Panc1 (cell line): ENCODE results near the gene TMEM209. TPM values are rescaled to one million over a fixed set of nuclear protein-coding genes. Genes with fewer than 3 reads are reported as not detected.
"Not testable (repeated sequence)": the region's sequence is repeated elsewhere in the genome, so short reads cannot be mapped to it uniquely, and the experiment has no call there.

Experiments
- ATAC-seq: fragments of 200-7000 bp; cut with Tn5 transposase; 2 replicates; pipeline ENCODE4 v1.9.1; 2020; ENCODE audit warnings: mild to moderate bottlenecking, moderate library complexity
- BruUV-seq: library from RNA; stranded (reverse); fragments of 400-500 nt; replicated peaks from 2 replicates; lab custom pipeline; 2021; lab: Mats Ljungman, UMichigan
- CTCF ChIA-PET: fragments of 300-600 bp; sonication (Branson Sonifier 250); formaldehyde crosslinking; loops from one replicate; lab custom pipeline; 2022; ENCODE audit warnings: antibody characterized with exemption; lab: Charles Lee
- POLR2A ChIA-PET: fragments of 300-600 bp; sonication (Branson Sonifier 250); formaldehyde crosslinking; loops from one replicate; lab custom pipeline; 2022; ENCODE audit warnings: antibody characterized with exemption; lab: Charles Lee
- DNase-seq: peaks from one replicate; pipeline ENCODE4 v3.0.0-alpha.2; 2010; ENCODE audit warnings: low read depth, low spot score
- H3K27ac ChIP-seq: 2 replicates; pipeline ENCODE4 v1.5.1; 2011; ENCODE audit warnings: mild to moderate bottlenecking, low read length, inconsistent platforms
- H3K27me3 ChIP-seq: fragments of 200-500 bp; sonication (Bioruptor generic); 2 replicates; pipeline ENCODE4 v1.6.0; 2014; ENCODE audit warnings: low read length, inconsistent platforms; ENCODE audit not compliant: control insufficient read depth, insufficient read depth
- H3K36me3 ChIP-seq: fragments of 200-500 bp; sonication (Bioruptor generic); 2 replicates; pipeline ENCODE4 v1.5.1; 2014; ENCODE audit warnings: inconsistent platforms, mild to moderate bottlenecking, low read length, moderate library complexity; ENCODE audit not compliant: control insufficient read depth, insufficient read depth
- H3K4me1 ChIP-seq: 2 replicates; pipeline ENCODE4 v1.5.1; 2011; ENCODE audit warnings: inconsistent platforms, mild to moderate bottlenecking, low read length, moderate library complexity; ENCODE audit not compliant: control insufficient read depth, insufficient read depth
- H3K4me3 ChIP-seq, 2 experiments: 2 replicates each; pipeline ENCODE4 v1.5.1; 2011 to 2012; ENCODE audit warnings: low read depth in 2 of 2, low read length in 2 of 2, mild to moderate bottlenecking in 2 of 2, inconsistent platforms in 1 of 2, moderate library complexity in 1 of 2
- H3K9me3 ChIP-seq: fragments of 200-500 bp; sonication (Bioruptor generic); 2 replicates; pipeline ENCODE4 v1.5.1; 2014; ENCODE audit warnings: low read depth, mild to moderate bottlenecking, inconsistent platforms, low read length, moderate library complexity; ENCODE audit not compliant: control insufficient read depth, insufficient read depth
- CTCF ChIP-seq: fragments of 450-650 bp; IDR thresholded peaks from 2 replicates; pipeline ENCODE4 v1.5.1; 2017; ENCODE audit warnings: mild to moderate bottlenecking
- POLR2AphosphoS5 ChIP-seq: IDR thresholded peaks from 2 replicates; pipeline ENCODE4 v1.6.1; 2012; ENCODE audit warnings: mild to moderate bottlenecking, low read depth, low read length, moderate library complexity
- REST ChIP-seq, 2 experiments: IDR thresholded peaks; 2 replicates each; pipeline ENCODE4 v1.6.1; 2011 to 2012; ENCODE audit warnings: low read depth in 2 of 2, control low read depth in 1 of 2, low read length in 1 of 2, mild to moderate bottlenecking in 1 of 2, moderate library complexity in 1 of 2; ENCODE audit not compliant: insufficient read depth in 1 of 2
- SIN3A ChIP-seq: IDR thresholded peaks from 2 replicates; pipeline ENCODE4 v1.6.1; 2012; ENCODE audit warnings: low read depth, mild to moderate bottlenecking, low read length, moderate library complexity, borderline replicate concordance; ENCODE audit not compliant: insufficient read depth
- TCF7L2 ChIP-seq: IDR thresholded peaks from 2 replicates; pipeline ENCODE4 v1.6.1; 2011; ENCODE audit warnings: mild to moderate bottlenecking, low read depth, low read length, inconsistent platforms
- in situ Hi-C: cut with HindIII; loops from 2 replicates; pipeline ENCODE4 v1.10.0; 2016; ENCODE audit warnings: low sequenced_read_pairs, low pct_unique_long_range_greater_than_20kb
- intact Hi-C: fragments of 100-400 bp; cut with micrococcal nuclease; formaldehyde crosslinking; loops from one replicate; pipeline ENCODE4 v1.10.0; 2022; ENCODE audit not compliant: unreplicated experiment
- total RNA-seq: library from RNA; stranded (reverse); gene quantifications from one replicate; pipeline ENCODE4 v1.2.1, GENCODE V29; 2021; ENCODE audit not compliant: unreplicated experiment

Gene TMEM209
- total RNA-seq, 1 experiment from 2014 or later = 32.3 TPM

GRCh38 chr7:130147710-130148325 lies 57.4 kb downstream of the TMEM209 start:
- Histone ChIP-seq H3K27ac (no peak overlapping the region), H3K36me3 (no peaks in the 10 kb centered on the region), H3K4me3 (no peak overlapping the region), H3K9me3 (no peaks in the 10 kb centered on the region), H3K4me1 (no peaks in the 10 kb centered on the region), H3K27me3 (no peaks in the 10 kb centered on the region)
- CTCF ChIA-PET = no interaction called here
- TF ChIP-seq SIN3A = no peak
- no peak for TF ChIP-seq POLR2AphosphoS5
- TF ChIP-seq CTCF = no peak
- TF ChIP-seq TCF7L2 = no peak
- no peak for TF ChIP-seq REST (IDR thresholded peaks at IDR 0.05; ENCODE audit: insufficient read depth in 1 of 2, low read depth in 2 of 2, low read length in 1 of 2)
- POLR2A ChIA-PET = no interaction called here
- DNase-seq = no peak
- intact Hi-C loops = no loop called here
- ATAC-seq = no peak
- in situ Hi-C loops = no loop called here
- no TSS peak for BruUV-seq

GRCh38 chr7:130146693-130147405 lies 58.4 kb downstream of the TMEM209 start:
- no peaks in the 10 kb centered on the region for H3K9me3 ChIP-seq
- intact Hi-C loops = no loop called here
- ChIA-PET CTCF (interaction anchor here (0.7 kb wide), 1 partner anchor 341 kb away, joined by 6 read pairs; no protein-coding TSS in a partner anchor), POLR2A (interaction anchor here (0.6 to 0.7 kb wide), 2 partner anchors 22 to 611 kb away, joined by 5 to 10 read pairs; no protein-coding TSS in a partner anchor)
- H3K4me1 ChIP-seq = no peaks in the 10 kb centered on the region
- no peaks in the 10 kb centered on the region for H3K27me3 ChIP-seq
- no peak overlapping the region for H3K27ac ChIP-seq
- no peak for DNase-seq
- TF ChIP-seq POLR2AphosphoS5 (no peak), TCF7L2 (no peak), CTCF (no peak), REST (IDR thresholded peaks at IDR 0.05; ENCODE audit: insufficient read depth in 1 of 2, low read depth in 2 of 2, low read length in 1 of 2) (no peak), SIN3A (no peak)
- H3K4me3 ChIP-seq = no peak overlapping the region
- in situ Hi-C loops = no loop called here
- ATAC-seq = no peak
- no peaks in the 10 kb centered on the region for H3K36me3 ChIP-seq
- no TSS peak for BruUV-seq

GRCh38 chr7:130146142-130146541 lies 59.1 kb downstream of the TMEM209 start:
- H3K4me3 ChIP-seq, ATAC-seq, H3K9me3 ChIP-seq, H3K4me1 ChIP-seq, H3K36me3 ChIP-seq, in situ Hi-C loops, H3K27ac ChIP-seq, DNase-seq, intact Hi-C loops, CTCF ChIA-PET, BruUV-seq, H3K27me3 ChIP-seq: not testable (repeated sequence)
- POLR2A ChIA-PET = interaction anchor here (0.7 kb wide), 1 partner anchor 611 kb away, joined by 10 read pairs; no protein-coding TSS in a partner anchor
